GM23248 (cell line): ENCODE results near the gene SMPD3.

Experiments used
- EZH2 ChIP-seq: fragments of 200-600 bp; sonication (generic); IDR thresholded peaks from 2 replicates; pipeline ENCODE4 v1.6.1; 2018; ENCODE audit warnings: antibody characterized with exemption, mild to moderate bottlenecking; ENCODE audit not compliant: insufficient read depth, poor library complexity, severe bottlenecking
- EZH2phosphoT487 ChIP-seq: fragments of 200-600 bp; sonication (generic); IDR thresholded peaks from 2 replicates; pipeline ENCODE4 v1.6.1; 2018; ENCODE audit warnings: antibody characterized with exemption, moderate library complexity, mild to moderate bottlenecking, low read depth; ENCODE audit not compliant: insufficient read depth

GRCh38 chr16:68417711-68418301 lies 30.5 kb downstream of the SMPD3 start:
- no peak for TF ChIP-seq EZH2phosphoT487
- no peak for TF ChIP-seq EZH2
